ENCODE data around the gene RAVER2.

- no peak for TF ChIP-seq CTCF (IDR thresholded peaks at IDR 0.05)
- no peak for TF ChIP-seq POLR2A (IDR thresholded peaks at IDR 0.05)
Observed at GRCh38 chr1:64866689-64867088, 121.8 kb downstream of the RAVER2 start.

Data from testis (tissue), 2 donors.